ENCODE results near the gene ACACA.

DNA sequence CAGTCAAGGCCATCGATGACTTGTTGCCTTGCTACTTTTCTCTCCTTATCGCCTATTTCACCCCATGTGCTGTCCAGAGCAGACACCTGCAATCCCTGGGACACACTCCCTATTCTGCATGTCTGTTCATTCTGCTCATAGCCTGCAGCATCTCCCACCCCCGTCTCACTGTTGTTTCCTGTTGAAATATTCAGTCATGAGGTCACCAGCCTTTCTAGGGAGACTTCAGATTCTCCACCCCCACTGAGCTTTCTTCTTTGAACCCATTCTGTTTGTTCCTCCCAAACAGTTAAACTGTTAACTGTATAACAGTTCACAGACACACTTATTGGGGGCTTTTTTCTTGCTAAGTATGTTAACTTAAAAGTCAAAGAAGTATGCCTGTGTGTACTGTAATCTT is 363.4 kb downstream of the ACACA start:
- TF ChIP-seq POLR2A (IDR thresholded peaks at IDR 0.05) (no peak), EP300 (IDR thresholded peaks at IDR 0.05) (no peak)
- TF ChIP-seq, protein P1, sequence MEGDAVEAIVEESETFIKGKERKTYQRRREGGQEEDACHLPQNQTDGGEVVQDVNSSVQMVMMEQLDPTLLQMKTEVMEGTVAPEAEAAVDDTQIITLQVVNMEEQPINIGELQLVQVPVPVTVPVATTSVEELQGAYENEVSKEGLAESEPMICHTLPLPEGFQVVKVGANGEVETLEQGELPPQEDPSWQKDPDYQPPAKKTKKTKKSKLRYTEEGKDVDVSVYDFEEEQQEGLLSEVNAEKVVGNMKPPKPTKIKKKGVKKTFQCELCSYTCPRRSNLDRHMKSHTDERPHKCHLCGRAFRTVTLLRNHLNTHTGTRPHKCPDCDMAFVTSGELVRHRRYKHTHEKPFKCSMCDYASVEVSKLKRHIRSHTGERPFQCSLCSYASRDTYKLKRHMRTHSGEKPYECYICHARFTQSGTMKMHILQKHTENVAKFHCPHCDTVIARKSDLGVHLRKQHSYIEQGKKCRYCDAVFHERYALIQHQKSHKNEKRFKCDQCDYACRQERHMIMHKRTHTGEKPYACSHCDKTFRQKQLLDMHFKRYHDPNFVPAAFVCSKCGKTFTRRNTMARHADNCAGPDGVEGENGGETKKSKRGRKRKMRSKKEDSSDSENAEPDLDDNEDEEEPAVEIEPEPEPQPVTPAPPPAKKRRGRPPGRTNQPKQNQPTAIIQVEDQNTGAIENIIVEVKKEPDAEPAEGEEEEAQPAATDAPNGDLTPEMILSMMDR (IDR thresholded peaks at IDR 0.05), result no peak

Data from ovary (tissue), 3 donors.